Stomach (tissue), 9 donors: Measurements from ENCODE around the gene FMC1. TPM values are rescaled to one million over a fixed set of nuclear protein-coding genes. Genes with fewer than 3 reads are reported as not detected.

ENCODE experiments used
- DNase-seq, 2 donors: peaks; one replicate each; pipeline versions ENCODE4 v3.0.0 to v3.0.0-alpha.2; 2013 to 2019
- H3K27ac ChIP-seq, 5 donors: fragments of 200-600 bp in 4 of 5; sonication (generic) in 4 of 5; one replicate each; pipeline ENCODE4 v1.5.1; 2013 to 2019; ENCODE audit warnings: mild to moderate bottlenecking in 1 of 5, moderate library complexity in 1 of 5
- H3K27me3 ChIP-seq, 3 donors: fragments of 200-600 bp; sonication (generic); one replicate each; pipeline ENCODE4 v1.5.1; 2017 to 2019; ENCODE audit warnings: mixed run types in 1 of 3
- H3K36me3 ChIP-seq, 4 donors: fragments of 200-600 bp; sonication (generic); 1 replicate in 3 of 4; 2 replicates in 1 of 4; pipeline ENCODE4 v1.5.1; 2016 to 2019
- H3K4me1 ChIP-seq, 4 donors: fragments of 200-600 bp; sonication (generic); one replicate each; pipeline ENCODE4 v1.5.1; 2016 to 2019
- H3K4me3 ChIP-seq, 4 donors: fragments of 200-600 bp; sonication (generic) in 3 of 4; one replicate each; pipeline ENCODE4 v1.5.1; 2016 to 2019; ENCODE audit warnings: mild to moderate bottlenecking in 1 of 4
- H3K9me3 ChIP-seq, 4 donors: fragments of 200-600 bp; sonication (generic); one replicate each; pipeline ENCODE4 v1.5.1; 2016 to 2019
- CTCF ChIP-seq, 7 experiments: fragments of 450-650 bp in 4 of 7; fragments of 200-600 bp in 3 of 7; sonication (generic) in 3 of 7; IDR thresholded peaks; one replicate each; pipeline ENCODE4 v1.5.1; 2016 to 2019; ENCODE audit warnings: antibody characterized with exemption in 7 of 7, control low read depth in 2 of 7, mild to moderate bottlenecking in 1 of 7
- EP300 ChIP-seq: sonication (generic); formaldehyde crosslinking; IDR thresholded peaks from one replicate; pipeline ENCODE4 v1.6.1; 2017; ENCODE audit warnings: antibody characterized with exemption
- POLR2A ChIP-seq, 4 donors: fragments of 450-650 bp; IDR thresholded peaks; one replicate each; pipeline ENCODE4 v1.6.1; 2016; ENCODE audit warnings: antibody characterized with exemption in 4 of 4, control low read depth in 2 of 4, mild to moderate bottlenecking in 1 of 4, moderate library complexity in 1 of 4
- POLR2AphosphoS5 ChIP-seq, 3 donors: sonication (generic); formaldehyde crosslinking; IDR thresholded peaks; one replicate each; pipeline ENCODE4 v1.6.1; 2016; ENCODE audit warnings: antibody characterized with exemption in 3 of 3
- WGBS, 5 donors: extraction: QIAGEN DNeasy Blood & Tissue Kit in 3 of 5; methylation state at CpG; one replicate each; pipeline versions ENCODE4 v1.1.5 to v1.1.7; 2013 to 2018; 5-methylcytosine and 5-hydroxymethylcytosine counted together
- intact Hi-C: fragments of 100-400 bp; cut with DNase I; formaldehyde crosslinking; loops from one replicate; pipeline ENCODE4 v1.15.1; 2023; ENCODE audit warnings: low total_unique reads
- polyA plus RNA-seq, 3 donors: library from polyadenylated mRNA; stranded (reverse); fragments of 200-250 nt; gene quantifications; one replicate each; pipeline ENCODE4 v1.2.3, GENCODE V29; 2013
- total RNA-seq, 5 donors: library from RNA; depleted of rRNA; stranded (reverse); fragments of >200 nt; gene quantifications; one replicate each; pipeline versions ENCODE4 v1.1.0 to v1.2.3, GENCODE V29; 2014 to 2016
- donor health status: healthy with polysubstance abuse.
- donor health status: Bipolar disorder and iron deficiency.
- donor health status: healthy.

FMC1 gene
- total and polyA plus RNA-seq, 8 donors, result 6.2 to 42.6 (median 13.6) TPM; not detected in 1

- H3K27me3 ChIP-seq, result no peaks in the 10 kb centered on the region
- WGBS, 5 donors, result 89 to 96% (median 95%) methylated on average over 4 of the region's 4 CpGs
- no peaks in the 10 kb centered on the region for H3K9me3 ChIP-seq
- TF ChIP-seq EP300 (no peak), CTCF (IDR thresholded peaks at IDR 0.05) (no peak), POLR2A (IDR thresholded peaks at IDR 0.05) (no peak), POLR2AphosphoS5 (IDR thresholded peaks at IDR 0.05) (no peak)
- no peak overlapping the region for H3K4me3 ChIP-seq
- H3K36me3 ChIP-seq, result no peaks in the 10 kb centered on the region
- H3K4me1 ChIP-seq, result peaks cover 0 to 4% (median 0%) of the 10 kb centered on the region in 4 donors
- no peak overlapping the region for H3K27ac ChIP-seq
- intact Hi-C loops, result no loop called here
- DNase-seq, result no peak
These were observed 6.6 kb upstream of the FMC1 start for GRCh38 chr7:139334399-139335150.

GRCh38 chr7:139339025-139339424, 2.1 kb upstream of the FMC1 start:
- Histone ChIP-seq H3K4me1 (peaks cover 8 to 20% (median 14%) of the 10 kb centered on the region in 4 donors), H3K27ac (peak overlapping the region in 1 of 5 donors; percentile 25), H3K36me3 (no peaks in the 10 kb centered on the region), H3K4me3 (no peak overlapping the region), H3K9me3 (no peaks in the 10 kb centered on the region), H3K27me3 (no peaks in the 10 kb centered on the region)
- no peak for DNase-seq
- 92 to 97% (median 96%) methylated on average over 2 of the region's 2 CpGs for WGBS, 5 donors
- intact Hi-C loops, result no loop called here
- TF ChIP-seq POLR2AphosphoS5 (IDR thresholded peaks at IDR 0.05), result no peak
- no peak for TF ChIP-seq EP300
- TF ChIP-seq CTCF (IDR thresholded peaks at IDR 0.05), result no peak
- TF ChIP-seq POLR2A (IDR thresholded peaks at IDR 0.05), result no peak

- intact Hi-C loops, result no loop called here
- TF ChIP-seq CTCF (IDR thresholded peaks at IDR 0.05), result no peak
- no peak for TF ChIP-seq POLR2A (IDR thresholded peaks at IDR 0.05)
- no peak for TF ChIP-seq POLR2AphosphoS5 (IDR thresholded peaks at IDR 0.05)
- TF ChIP-seq EP300, result no peak
These were observed 1.5 kb upstream of the FMC1 start for GRCh38 chr7:139339698-139340036.

GRCh38 chr7:139340037-139340807, 915 bp upstream of the FMC1 start:
- Histone ChIP-seq H3K27ac (peak overlapping the region; percentile 97 to 100 (median 100)), H3K36me3 (peaks cover 0 to 1% (median under 1%) of the 10 kb centered on the region in 4 donors), H3K4me1 (peaks cover 8 to 22% (median 14%) of the 10 kb centered on the region in 4 donors), H3K4me3 (peak overlapping the region; percentile 57 to 95 (median 72)), H3K27me3 (no peaks in the 10 kb centered on the region), H3K9me3 (no peaks in the 10 kb centered on the region)
- TF ChIP-seq CTCF (IDR thresholded peaks at IDR 0.05) (peak in 5 of 7 experiments; percentile 57 to 85 (median 66)), POLR2A (IDR thresholded peaks at IDR 0.05) (no peak), POLR2AphosphoS5 (IDR thresholded peaks at IDR 0.05) (peak; percentile 76 to 94 (median 86)), EP300 (no peak)
- DNase-seq, result peak; percentile 99
- intact Hi-C loops, result no loop called here
- 2 to 4% (median 2%) methylated on average over 47 to 66 of the region's 66 CpGs for WGBS, 5 donors

More at GRCh38 chr7:139339698-139340036, 1.5 kb upstream of the FMC1 start:
- Histone ChIP-seq H3K27ac (peak overlapping the region; percentile 97 to 100 (median 100)), H3K4me1 (peaks cover 8 to 22% (median 14%) of the 10 kb centered on the region in 4 donors), H3K9me3 (no peaks in the 10 kb centered on the region), H3K36me3 (no peaks in the 10 kb centered on the region), H3K4me3 (peak overlapping the region; percentile 57 to 95 (median 72)), H3K27me3 (no peaks in the 10 kb centered on the region)
- 77 to 85% (median 81%) methylated on average over 13 of the region's 13 CpGs for WGBS, 5 donors
- no peak for DNase-seq
